ENCODE measurements around the gene RFC4. TPM values are rescaled to one million over a fixed set of nuclear protein-coding genes. Genes with fewer than 3 reads are reported as not detected.

Gene RFC4
- total RNA-seq, 1 experiment from 2014 or later: 70.7 TPM

- ATAC-seq: no peak
- in situ Hi-C loops (cut with HindIII; ENCODE audit: low pct_unique_long_range_greater_than_20kb, low sequenced_read_pairs) (no loop called here), intact Hi-C loops (cut with micrococcal nuclease; ENCODE audit: unreplicated experiment) (no loop called here)
- no peak overlapping the region for H3K4me3 ChIP-seq (ENCODE audit: low read depth in 2 of 2, low read length in 2 of 2)
- ChIA-PET POLR2A (interaction anchor here (0.6 kb wide), 1 partner anchor 143 kb away, joined by 3 read pairs; no protein-coding TSS in a partner anchor), CTCF (interaction anchor here (0.6 kb wide), 1 partner anchor 140 kb away, joined by 6 read pairs; no protein-coding TSS in a partner anchor)
- no peaks in the 10 kb centered on the region for H3K36me3 ChIP-seq (ENCODE audit: control insufficient read depth, insufficient read depth, low read length)
- TF ChIP-seq TCF7L2 (IDR thresholded peaks at IDR 0.05; ENCODE audit: low read depth, low read length) (no peak), CTCF (IDR thresholded peaks at IDR 0.05) (no peak), SIN3A (IDR thresholded peaks at IDR 0.05; ENCODE audit: borderline replicate concordance, insufficient read depth, low read depth, low read length) (no peak), REST (IDR thresholded peaks at IDR 0.05; ENCODE audit: insufficient read depth in 1 of 2, low read depth in 2 of 2, low read length in 1 of 2) (no peak), POLR2AphosphoS5 (IDR thresholded peaks at IDR 0.05; ENCODE audit: low read depth, low read length) (no peak)
- peaks cover 3% of the 10 kb centered on the region; the same call in 1 of the 2 replicates for H3K4me1 ChIP-seq (ENCODE audit: control insufficient read depth, insufficient read depth, low read length)
- no peaks in the 10 kb centered on the region for H3K9me3 ChIP-seq (ENCODE audit: control insufficient read depth, insufficient read depth, low read depth, low read length)
- peak; percentile 18 for DNase-seq (ENCODE audit: low read depth, low spot score)
- no peak overlapping the region for H3K27ac ChIP-seq (ENCODE audit: low read length)
- no peaks in the 10 kb centered on the region for H3K27me3 ChIP-seq (ENCODE audit: control insufficient read depth, insufficient read depth, low read length)
- BruUV-seq (replicated peaks): no TSS peak
These were observed 52.3 kb downstream of the RFC4 start for GRCh38 chr3:186754006-186754405.

GRCh38 chr3:186751480-186751879 lies 54.8 kb downstream of the RFC4 start:
- BruUV-seq (replicated peaks): no TSS peak
- Histone ChIP-seq H3K27me3 (ENCODE audit: control insufficient read depth, insufficient read depth, low read length) (no peaks in the 10 kb centered on the region), H3K4me3 (ENCODE audit: low read depth in 2 of 2, low read length in 2 of 2) (no peak overlapping the region), H3K9me3 (ENCODE audit: control insufficient read depth, insufficient read depth, low read depth, low read length) (no peaks in the 10 kb centered on the region), H3K27ac (ENCODE audit: low read length) (no peak overlapping the region), H3K4me1 (ENCODE audit: control insufficient read depth, insufficient read depth, low read length) (peaks cover 3% of the 10 kb centered on the region; the same call in 1 of the 2 replicates), H3K36me3 (ENCODE audit: control insufficient read depth, insufficient read depth, low read length) (no peaks in the 10 kb centered on the region)
- ChIA-PET CTCF (no interaction called here), POLR2A (no interaction called here)
- intact Hi-C loops (cut with micrococcal nuclease; ENCODE audit: unreplicated experiment) (no loop called here), in situ Hi-C loops (cut with HindIII; ENCODE audit: low pct_unique_long_range_greater_than_20kb, low sequenced_read_pairs) (no loop called here)
- DNase-seq (ENCODE audit: low read depth, low spot score): no peak
- TF ChIP-seq TCF7L2 (IDR thresholded peaks at IDR 0.05; ENCODE audit: low read depth, low read length) (no peak), SIN3A (IDR thresholded peaks at IDR 0.05; ENCODE audit: borderline replicate concordance, insufficient read depth, low read depth, low read length) (no peak), POLR2AphosphoS5 (IDR thresholded peaks at IDR 0.05; ENCODE audit: low read depth, low read length) (no peak), CTCF (IDR thresholded peaks at IDR 0.05) (no peak), REST (IDR thresholded peaks at IDR 0.05; ENCODE audit: insufficient read depth in 1 of 2, low read depth in 2 of 2, low read length in 1 of 2) (no peak)
- ATAC-seq: no peak

Measured in Panc1 (cell line).